ENCODE measurements around the gene SATB1. TPM values are rescaled to one million over a fixed set of nuclear protein-coding genes. Genes with fewer than 3 reads are reported as not detected.
"Not testable (repeated sequence)": the region's sequence is repeated elsewhere in the genome, so short reads cannot be mapped to it uniquely, and the experiment has no call there.

SATB1 gene
- polyA plus RNA-seq, 1 experiment = 10.8 TPM

DNA sequence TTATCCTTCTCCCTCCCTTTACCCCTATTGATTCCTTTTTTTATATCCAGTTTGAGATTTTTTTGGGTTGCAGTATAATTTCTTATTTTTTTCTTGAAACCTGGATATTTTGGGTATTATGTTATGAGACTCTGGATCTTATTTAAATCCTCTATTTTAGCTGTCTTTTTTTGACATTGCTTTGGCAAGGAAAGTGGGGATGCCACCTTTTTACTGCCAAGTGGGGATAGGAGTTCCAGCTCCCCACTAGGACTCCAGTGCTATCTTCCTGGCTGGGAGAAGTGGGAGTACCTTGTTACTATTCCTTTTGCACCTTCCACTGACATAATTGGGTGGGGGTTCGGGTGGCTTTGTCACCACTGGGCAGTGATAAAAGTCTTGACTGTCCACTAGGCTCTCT, 87.9 kb downstream of the SATB1 start:
- DNase-seq (ENCODE audit: low read depth) = no peak
- Histone ChIP-seq H3K4me3 (ENCODE audit: low read depth, low read length) (no peak overlapping the region), H3K27me3 (ENCODE audit: control insufficient read depth, insufficient read depth, low read length) (no peaks in the 10 kb centered on the region), H3K36me3 (ENCODE audit: control insufficient read depth, insufficient read depth, low read length) (no peaks in the 10 kb centered on the region)
- TF ChIP-seq, protein P1, sequence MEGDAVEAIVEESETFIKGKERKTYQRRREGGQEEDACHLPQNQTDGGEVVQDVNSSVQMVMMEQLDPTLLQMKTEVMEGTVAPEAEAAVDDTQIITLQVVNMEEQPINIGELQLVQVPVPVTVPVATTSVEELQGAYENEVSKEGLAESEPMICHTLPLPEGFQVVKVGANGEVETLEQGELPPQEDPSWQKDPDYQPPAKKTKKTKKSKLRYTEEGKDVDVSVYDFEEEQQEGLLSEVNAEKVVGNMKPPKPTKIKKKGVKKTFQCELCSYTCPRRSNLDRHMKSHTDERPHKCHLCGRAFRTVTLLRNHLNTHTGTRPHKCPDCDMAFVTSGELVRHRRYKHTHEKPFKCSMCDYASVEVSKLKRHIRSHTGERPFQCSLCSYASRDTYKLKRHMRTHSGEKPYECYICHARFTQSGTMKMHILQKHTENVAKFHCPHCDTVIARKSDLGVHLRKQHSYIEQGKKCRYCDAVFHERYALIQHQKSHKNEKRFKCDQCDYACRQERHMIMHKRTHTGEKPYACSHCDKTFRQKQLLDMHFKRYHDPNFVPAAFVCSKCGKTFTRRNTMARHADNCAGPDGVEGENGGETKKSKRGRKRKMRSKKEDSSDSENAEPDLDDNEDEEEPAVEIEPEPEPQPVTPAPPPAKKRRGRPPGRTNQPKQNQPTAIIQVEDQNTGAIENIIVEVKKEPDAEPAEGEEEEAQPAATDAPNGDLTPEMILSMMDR (IDR thresholded peaks at IDR 0.05; ENCODE audit: insufficient read depth, low read depth, low read length) = no peak
- POLR2A ChIA-PET = no interaction called here
- CTCF ChIA-PET = interaction anchor here (0.8 to 1.3 kb wide), 2 partner anchors 15 to 23 kb away, joined by 3 read pairs; no protein-coding TSS in a partner anchor

DNA sequence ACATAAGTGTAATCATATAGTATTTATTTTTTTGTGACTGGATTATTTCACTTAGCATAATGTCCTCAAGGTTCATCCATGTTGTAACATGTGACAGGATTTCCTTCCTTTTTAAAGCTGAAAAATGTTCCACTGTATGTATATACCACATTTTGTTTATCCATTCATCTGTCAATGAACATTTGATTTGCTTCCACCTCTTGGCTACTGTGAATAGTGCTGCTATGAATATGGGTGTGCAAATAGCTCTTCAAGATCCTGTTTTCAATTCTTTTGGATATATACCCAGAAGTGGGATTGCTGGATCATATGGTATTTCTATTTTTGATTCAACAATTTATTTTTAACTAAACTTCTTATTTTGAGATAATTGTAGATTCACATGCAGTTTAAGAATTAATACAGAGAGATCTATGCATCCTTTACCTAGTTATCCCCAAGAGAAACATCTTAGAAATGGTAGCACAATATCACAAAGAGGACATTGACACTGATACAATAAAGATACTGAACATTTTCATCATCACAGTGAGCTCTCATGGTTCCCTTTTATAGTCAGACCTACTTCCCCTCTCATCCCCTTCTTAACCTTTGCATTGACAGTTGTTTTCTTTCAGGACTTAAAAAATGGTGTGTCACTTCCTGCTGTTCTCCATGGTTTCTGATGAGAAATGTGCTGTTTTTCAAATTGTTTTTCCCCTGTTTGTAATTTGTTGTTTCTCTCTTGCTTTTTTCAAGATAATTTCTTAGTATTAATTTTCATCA, 90.1 kb downstream of the SATB1 start:
- Histone ChIP-seq H3K36me3 (ENCODE audit: control insufficient read depth, insufficient read depth, low read length) (no peaks in the 10 kb centered on the region), H3K27me3 (ENCODE audit: control insufficient read depth, insufficient read depth, low read length) (no peaks in the 10 kb centered on the region), H3K4me3 (ENCODE audit: low read depth, low read length) (no peak overlapping the region)
- TF ChIP-seq, protein P1 (IDR thresholded peaks at IDR 0.05; ENCODE audit: insufficient read depth, low read depth, low read length) = no peak
- CTCF ChIA-PET = no interaction called here
- POLR2A ChIA-PET = no interaction called here
- DNase-seq (ENCODE audit: low read depth) = no peak

DNA sequence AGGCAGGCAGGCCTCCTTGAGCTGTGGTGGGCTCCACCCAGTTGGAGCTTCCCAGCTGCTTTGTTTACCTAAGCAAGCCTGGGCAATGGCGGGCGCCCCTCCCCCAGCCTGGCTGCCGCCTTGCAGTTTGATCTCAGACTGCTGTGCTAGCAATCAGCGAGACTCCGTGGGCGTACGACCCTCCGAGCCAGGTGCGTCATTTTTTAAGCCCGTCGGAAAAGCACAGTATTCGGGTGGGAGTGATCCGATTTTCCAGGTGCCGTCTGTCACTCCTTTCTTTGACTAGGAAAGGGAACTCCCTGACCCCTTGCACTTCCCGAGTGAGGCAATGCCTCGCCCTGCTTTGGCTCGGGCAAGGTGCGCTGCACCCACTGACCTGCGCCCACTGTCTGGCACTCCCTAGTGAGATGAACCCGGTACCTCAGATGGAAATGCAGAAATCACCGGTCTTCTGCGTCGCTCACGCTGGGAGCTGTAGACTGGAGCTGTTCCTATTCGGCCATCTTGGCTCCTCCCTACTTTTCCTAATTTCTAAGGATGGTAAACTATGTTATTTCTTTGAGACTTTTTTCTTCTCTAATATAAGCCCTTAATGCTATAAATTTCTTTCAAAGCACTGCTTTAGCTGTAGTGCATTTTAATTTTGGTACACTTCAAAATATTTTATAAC, 94.2 kb downstream of the SATB1 start:
- H3K4me3 ChIP-seq (ENCODE audit: low read depth, low read length); H3K36me3 ChIP-seq (ENCODE audit: control insufficient read depth, insufficient read depth, low read length); DNase-seq (ENCODE audit: low read depth); POLR2A ChIA-PET; H3K27me3 ChIP-seq (ENCODE audit: control insufficient read depth, insufficient read depth, low read length); CTCF ChIA-PET: not testable (repeated sequence)

DNA sequence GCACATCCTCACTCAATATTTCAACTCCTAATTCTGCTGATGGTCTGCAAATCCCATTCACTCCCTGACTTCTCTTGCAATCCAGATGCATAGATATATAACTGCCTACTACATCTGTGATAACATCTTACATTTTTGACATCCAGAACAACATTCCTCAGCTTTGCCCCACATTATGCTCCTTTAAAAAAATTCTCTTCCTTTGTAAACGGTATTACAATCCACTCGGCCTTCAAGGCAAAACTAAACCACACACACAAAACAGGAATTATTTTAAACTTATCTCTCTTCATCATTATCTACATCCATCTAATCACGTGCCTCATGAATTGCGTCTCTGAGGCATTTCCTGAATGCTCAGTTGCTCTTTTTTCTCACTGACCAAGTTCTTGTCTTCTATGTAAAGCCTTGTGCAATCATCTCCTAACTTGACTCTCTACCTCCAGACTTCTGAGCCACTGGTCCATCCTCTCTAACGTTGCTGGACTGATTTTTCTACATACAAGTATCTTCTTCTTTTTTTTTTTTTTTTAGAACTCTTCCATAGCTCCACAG, 117.0 kb downstream of the SATB1 start:
- Histone ChIP-seq H3K36me3 (ENCODE audit: control insufficient read depth, insufficient read depth, low read length) (no peaks in the 10 kb centered on the region), H3K27me3 (ENCODE audit: control insufficient read depth, insufficient read depth, low read length) (no peaks in the 10 kb centered on the region), H3K4me3 (ENCODE audit: low read depth, low read length) (no peak overlapping the region)
- POLR2A ChIA-PET = no interaction called here
- TF ChIP-seq, protein P1 (IDR thresholded peaks at IDR 0.05; ENCODE audit: insufficient read depth, low read depth, low read length) = no peak
- CTCF ChIA-PET = no interaction called here
- DNase-seq (ENCODE audit: low read depth) = no peak

DNA sequence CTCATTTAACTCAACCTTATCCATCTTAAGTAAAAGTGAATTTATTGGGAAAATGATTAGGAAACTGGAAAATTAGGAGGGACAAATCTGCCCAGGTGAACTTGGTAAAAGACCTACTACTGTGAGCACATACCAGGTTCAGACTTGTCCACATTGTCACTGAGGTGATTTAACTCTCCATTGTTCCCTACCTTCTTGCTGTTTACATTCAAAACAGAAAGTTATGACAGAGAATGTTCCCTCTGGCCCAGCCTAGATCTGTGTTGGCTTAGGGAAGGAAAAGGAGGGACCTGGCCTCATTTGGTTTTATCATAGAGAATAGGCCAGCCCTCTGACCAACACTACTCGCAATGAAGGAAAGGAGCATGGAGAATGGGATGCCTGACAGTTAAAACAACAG, 117.6 kb downstream of the SATB1 start:
- Histone ChIP-seq H3K36me3 (ENCODE audit: control insufficient read depth, insufficient read depth, low read length) (no peaks in the 10 kb centered on the region), H3K27me3 (ENCODE audit: control insufficient read depth, insufficient read depth, low read length) (no peaks in the 10 kb centered on the region), H3K4me3 (ENCODE audit: low read depth, low read length) (no peak overlapping the region)
- DNase-seq (ENCODE audit: low read depth) = no peak
- TF ChIP-seq, protein P1 (IDR thresholded peaks at IDR 0.05; ENCODE audit: insufficient read depth, low read depth, low read length) = no peak
- ChIA-PET CTCF (no interaction called here), POLR2A (no interaction called here)
